ENCODE measurements around the gene GALNT10. TPM values are rescaled to one million over a fixed set of nuclear protein-coding genes. Genes with fewer than 3 reads are reported as not detected.

Gene GALNT10
- total and polyA plus RNA-seq, 2 of the 4 experiments (the other 2 are of a cell fraction) = 46.2 to 67.0 TPM

GRCh38 chr5:154242442-154242841, 51.9 kb downstream of the GALNT10 start:
- Histone ChIP-seq H4K91ac (ENCODE audit: insufficient read depth, low read depth, low read length) (no peak overlapping the region), H2BK15ac (ENCODE audit: low read depth, low read length) (no peak overlapping the region), H2BK20ac (ENCODE audit: low read depth, low read length) (no peak overlapping the region), H3K56ac (ENCODE audit: extremely low read depth, insufficient read depth, low read length) (no peak overlapping the region), H2AFZ (replicated peaks; ENCODE audit: low read length, poor library complexity) (no peak overlapping the region), H3K4ac (ENCODE audit: low read depth, low read length) (peak overlapping the region; percentile 44; the same call in 1 of the 2 replicates), H3K18ac (ENCODE audit: low read depth, low read length) (no peak overlapping the region), H3K14ac (replicated peaks; ENCODE audit: low read depth, low read length) (no peak overlapping the region), H3K36me3 (ENCODE audit: control insufficient read depth, insufficient read depth, low read length) (no peaks in the 10 kb centered on the region), H3K23ac (ENCODE audit: low read depth, low read length) (no peak overlapping the region), H3K79me1 (ENCODE audit: low read depth in 1 of 2, low read length in 2 of 2) (peaks cover 26 to 67% of the 10 kb centered on the region in 2 experiments), H4K5ac (ENCODE audit: low read depth, low read length) (no peak overlapping the region), H3K4me3 (ENCODE audit: insufficient read depth, low read depth, low read length) (no peak overlapping the region), H2BK5ac (ENCODE audit: low read depth, low read length, poor library complexity, severe bottlenecking) (no peak overlapping the region), H3K27ac (ENCODE audit: insufficient read depth, low read length) (no peak overlapping the region), H4K8ac (ENCODE audit: low read depth in 2 of 2, low read length in 2 of 2) (peak overlapping the region in 1 of 2 experiments; percentile 18; a peak in 1 of 4 replicates), H3K27me3 (ENCODE audit: control insufficient read depth, insufficient read depth, low read length) (no peaks in the 10 kb centered on the region), H2AK9ac (replicated peaks; ENCODE audit: low read depth, low read length, poor library complexity) (no peak overlapping the region), H3K9ac (ENCODE audit: low read depth, low read length) (no peak overlapping the region), H4K20me1 (ENCODE audit: insufficient read depth, low read length) (peaks cover 41% of the 10 kb centered on the region), H3K4me1 (ENCODE audit: control insufficient read depth, insufficient read depth, low read length) (peaks cover 9% of the 10 kb centered on the region), H3K4me2 (ENCODE audit: low read depth, low read length) (no peak overlapping the region), H3K9me1 (ENCODE audit: insufficient read depth, low read length) (peaks cover 24% of the 10 kb centered on the region), H2AK5ac (ENCODE audit: low read depth, low read length) (no peak overlapping the region; the same call in 1 of the 2 replicates), H3K9me3 (ENCODE audit: control insufficient read depth, insufficient read depth, low read length) (no peaks in the 10 kb centered on the region), H2BK120ac (ENCODE audit: low read depth, low read length) (no peak overlapping the region; the same call in 1 of the 2 replicates)
- DNase-seq = no peak
- dilution Hi-C loops (cut with HindIII; ENCODE audit: low sequenced_read_pairs, unreplicated experiment) = no loop called here
- TF ChIP-seq CTCF (conservative IDR thresholded peaks at IDR 0.05; ENCODE audit: low read depth, low read length) = no peak
- no peak for TF ChIP-seq RAD21 (IDR thresholded peaks at IDR 0.05; ENCODE audit: low read length)
- TF ChIP-seq MXI1 (IDR thresholded peaks at IDR 0.05; ENCODE audit: borderline replicate concordance, low read depth, low read length) = no peak
- TF ChIP-seq CEBPB (IDR thresholded peaks at IDR 0.05; ENCODE audit: low read depth, low read length) = no peak
- TF ChIP-seq MAZ (IDR thresholded peaks at IDR 0.05; ENCODE audit: borderline replicate concordance, low read depth, low read length) = no peak
- no peak for TF ChIP-seq ELK1 (IDR thresholded peaks at IDR 0.05; ENCODE audit: borderline replicate concordance, low read depth, low read length)
- no peak for TF ChIP-seq CHD1 (IDR thresholded peaks at IDR 0.05; ENCODE audit: low read depth, low read length)
- no peak for TF ChIP-seq MAFK (IDR thresholded peaks at IDR 0.05; ENCODE audit: low read depth, low read length)
- TF ChIP-seq SMC3 (IDR thresholded peaks at IDR 0.05; ENCODE audit: low read depth, low read length) = no peak
- no peak for TF ChIP-seq POLR2A (IDR thresholded peaks at IDR 0.05; ENCODE audit: low read depth, low read length)
- no peak for TF ChIP-seq FOS (IDR thresholded peaks at IDR 0.05; ENCODE audit: low read depth, low read length)
- no peak for TF ChIP-seq USF2 (IDR thresholded peaks at IDR 0.05; ENCODE audit: low read depth, low read length)
- no peak for TF ChIP-seq RCOR1 (IDR thresholded peaks at IDR 0.05; ENCODE audit: insufficient replicate concordance, low read length)
- no peak for TF ChIP-seq NFE2L2 (IDR thresholded peaks at IDR 0.05; ENCODE audit: low read depth, low read length)
- no peak for TF ChIP-seq BHLHE40 (IDR thresholded peaks at IDR 0.05; ENCODE audit: low read depth, low read length)
- no peak for TF ChIP-seq RFX5 (IDR thresholded peaks at IDR 0.05; ENCODE audit: low read depth, low read length)
- CTCF ChIA-PET = no interaction called here
- in situ Hi-C loops (cut with MboI; ENCODE audit: low sequenced_read_pairs) = no loop called here
- no CpG with 5 or more reads among the region's 1 CpG for WGBS, 2 experiments (ENCODE audit: extremely low coverage in 2 of 2, insufficient read length in 1 of 2)
- intact Hi-C loops (cut with micrococcal nuclease) = no loop called here
- no peak for ATAC-seq (ENCODE audit: low read depth)
- BruUV-seq (replicated peaks) = no TSS peak
- POLR2A ChIA-PET (ENCODE audit: unreplicated experiment) = no interaction called here

Measured in IMR-90 (cell line).